Thymus (tissue), 11 donors: ENCODE results near the gene PTPRU. TPM values are rescaled to one million over a fixed set of nuclear protein-coding genes. Genes with fewer than 3 reads are reported as not detected.

Experiments
- DNase-seq, 9 donors: peaks; one replicate each; pipeline ENCODE4 v3.0.0-alpha.2; 2013; ENCODE audit warnings: low spot score in 9 of 9, low read depth in 6 of 9, missing footprints in 1 of 9
- H3K27ac ChIP-seq, 2 donors: one replicate each; pipeline ENCODE4 v1.5.1; 2013; ENCODE audit warnings: control low read depth in 1 of 2, low read depth in 1 of 2, low read length in 1 of 2, mild to moderate bottlenecking in 1 of 2, moderate library complexity in 1 of 2
- H3K27me3 ChIP-seq, 2 donors: one replicate each; pipeline ENCODE4 v1.5.1; 2013; ENCODE audit warnings: low read length in 1 of 2; ENCODE audit not compliant: control insufficient read depth in 2 of 2, insufficient read depth in 1 of 2
- H3K36me3 ChIP-seq, 2 donors: one replicate each; pipeline ENCODE4 v1.5.1; 2013; ENCODE audit warnings: low read length in 1 of 2, mild to moderate bottlenecking in 1 of 2, moderate library complexity in 1 of 2; ENCODE audit not compliant: control insufficient read depth in 2 of 2, insufficient read depth in 2 of 2
- H3K4me1 ChIP-seq, 2 donors: one replicate each; pipeline ENCODE4 v1.5.1; 2013; ENCODE audit warnings: low read length in 2 of 2; ENCODE audit not compliant: control insufficient read depth in 2 of 2, insufficient read depth in 2 of 2
- H3K4me3 ChIP-seq, 2 donors: one replicate each; pipeline ENCODE4 v1.5.1; 2013; ENCODE audit warnings: low read length in 2 of 2, control low read depth in 1 of 2, mild to moderate bottlenecking in 1 of 2
- H3K9me3 ChIP-seq, 2 donors: one replicate each; pipeline ENCODE4 v1.5.1; 2013; ENCODE audit warnings: low read length in 1 of 2, mild to moderate bottlenecking in 1 of 2; ENCODE audit not compliant: control insufficient read depth in 2 of 2, insufficient read depth in 1 of 2
- WGBS: extraction: QIAGEN DNeasy Blood & Tissue Kit; methylation state at CpG from one replicate; pipeline ENCODE4 v1.1.7; 2013; 5-methylcytosine and 5-hydroxymethylcytosine counted together
- polyA plus RNA-seq: library from polyadenylated mRNA; stranded (reverse); fragments of 200-250 nt; gene quantifications from one replicate; pipeline ENCODE4 v1.2.3, GENCODE V29; 2013
- total RNA-seq: library from RNA; stranded (reverse); fragments of 120-200 nt; gene quantifications from one replicate; pipeline ENCODE4 v1.2.4, GENCODE V29; 2013
- donor health status: healthy.

The PTPRU gene
- total and polyA plus RNA-seq, 2 donors: 5.5 to 6.3 TPM

- DNase-seq: peak in 1 of 9 donors; percentile 59
- Histone ChIP-seq H3K9me3 (peaks cover 0 to 2% of the 10 kb centered on the region in 2 donors), H3K4me1 (peaks cover 9 to 43% of the 10 kb centered on the region in 2 donors), H3K27ac (peak overlapping the region in 1 of 2 donors; percentile 5), H3K4me3 (peak overlapping the region; percentile 34 to 51), H3K27me3 (peaks cover 37 to 53% of the 10 kb centered on the region in 2 donors), H3K36me3 (no peaks in the 10 kb centered on the region)
- WGBS: 2% methylated on average over 93 of the region's 93 CpGs
Measured at GRCh38 chr1:29237852-29238619, 1.7 kb downstream of the PTPRU start.

DNA sequence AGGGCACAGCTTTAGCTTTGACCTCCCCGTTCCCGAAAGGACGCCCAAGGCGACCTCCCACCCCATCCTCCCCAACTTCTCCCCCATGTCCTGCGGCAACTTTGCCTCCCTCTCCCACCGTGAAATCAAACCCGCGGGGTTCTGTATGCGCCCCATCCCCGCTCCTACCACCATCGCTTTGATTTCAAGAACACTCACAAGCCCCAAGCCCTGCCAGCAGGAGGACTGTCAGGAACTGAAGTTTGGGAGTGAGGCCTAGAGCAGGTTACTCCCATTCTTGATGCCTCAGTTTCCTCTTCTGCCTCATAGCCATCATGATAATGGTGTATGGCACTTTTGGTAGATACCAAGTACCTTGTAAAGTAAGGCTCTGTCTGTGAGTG, 2.3 kb downstream of the PTPRU start:
- peaks cover 0 to 2% of the 10 kb centered on the region in 2 donors for H3K9me3 ChIP-seq
- peaks cover 37 to 53% of the 10 kb centered on the region in 2 donors for H3K27me3 ChIP-seq
- 22% methylated on average over 11 of the region's 11 CpGs for WGBS
- DNase-seq: no peak
- no peaks in the 10 kb centered on the region for H3K36me3 ChIP-seq
- no peak overlapping the region for H3K27ac ChIP-seq
- peaks cover 9 to 49% of the 10 kb centered on the region in 2 donors for H3K4me1 ChIP-seq
- H3K4me3 ChIP-seq: peak overlapping the region; percentile 34 to 51

DNA sequence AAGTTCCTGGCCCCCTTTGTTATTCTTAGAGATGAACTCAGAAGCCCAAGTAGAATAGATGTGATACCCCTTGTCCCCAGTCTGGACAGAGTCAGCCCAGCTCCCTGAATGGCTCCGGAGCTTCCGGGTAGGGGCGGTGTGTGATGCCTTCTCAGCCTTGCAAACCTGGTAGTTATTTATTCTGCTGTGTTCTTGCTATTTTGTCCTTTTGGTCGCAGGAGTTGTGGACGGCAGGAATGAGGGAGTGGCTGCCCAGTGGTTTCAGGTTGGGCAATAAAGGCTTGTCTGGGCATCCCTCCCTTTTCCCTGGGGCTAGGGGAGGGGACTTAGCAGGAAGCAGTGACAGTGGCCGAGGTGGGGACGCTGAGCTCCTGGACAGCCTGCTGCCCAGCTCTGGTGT, 2.8 kb downstream of the PTPRU start:
- no peak overlapping the region for H3K4me3 ChIP-seq
- 53% methylated on average over 7 of the region's 7 CpGs for WGBS
- peaks cover 37 to 49% of the 10 kb centered on the region in 2 donors for H3K27me3 ChIP-seq
- H3K36me3 ChIP-seq: no peaks in the 10 kb centered on the region
- H3K27ac ChIP-seq: no peak overlapping the region
- peaks cover 0 to 2% of the 10 kb centered on the region in 2 donors for H3K9me3 ChIP-seq
- peaks cover 9 to 54% of the 10 kb centered on the region in 2 donors for H3K4me1 ChIP-seq
- DNase-seq: no peak

DNA sequence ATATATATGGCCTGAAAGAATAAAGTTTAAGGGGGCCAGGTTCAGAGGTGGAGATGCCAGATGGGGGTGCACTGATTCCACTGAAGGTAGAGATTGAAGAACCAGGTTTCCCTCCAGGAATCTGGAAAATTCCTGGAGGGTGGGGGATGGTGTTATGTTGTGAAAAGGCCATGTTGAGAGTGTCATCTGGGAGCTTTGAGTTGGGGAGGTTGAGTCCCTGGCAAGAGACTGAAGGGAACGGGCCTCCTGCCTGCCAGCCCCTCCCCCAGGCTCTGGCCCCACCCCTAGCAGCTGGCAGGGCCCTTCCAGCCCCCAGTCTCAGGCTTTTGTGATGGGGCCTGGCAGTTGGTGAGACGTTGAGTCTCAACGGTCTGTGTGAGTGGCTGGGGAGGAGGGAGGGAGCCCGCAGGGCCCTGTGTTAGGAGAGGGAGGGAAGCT, 4.1 kb downstream of the PTPRU start:
- Histone ChIP-seq H3K27ac (peak overlapping the region in 1 of 2 donors; percentile 81), H3K4me3 (no peak overlapping the region), H3K4me1 (peaks cover 9 to 61% of the 10 kb centered on the region in 2 donors), H3K27me3 (peaks cover 32 to 40% of the 10 kb centered on the region in 2 donors), H3K36me3 (no peaks in the 10 kb centered on the region), H3K9me3 (peaks cover 0 to 2% of the 10 kb centered on the region in 2 donors)
- WGBS: 26% methylated on average over 4 of the region's 4 CpGs
- DNase-seq: peak in 3 of 9 donors; percentile 67 to 85 (median 71)

GRCh38 chr1:29240986-29241385, 4.7 kb downstream of the PTPRU start:
- peak overlapping the region in 1 of 2 donors; percentile 26 for H3K4me3 ChIP-seq
- DNase-seq: no peak
- H3K27ac ChIP-seq: peak overlapping the region in 1 of 2 donors; percentile 81
- no peaks in the 10 kb centered on the region for H3K36me3 ChIP-seq
- peaks cover 9 to 63% of the 10 kb centered on the region in 2 donors for H3K4me1 ChIP-seq
- WGBS: 88% methylated on average over 2 of the region's 2 CpGs
- peaks cover 32 to 37% of the 10 kb centered on the region in 2 donors for H3K27me3 ChIP-seq
- H3K9me3 ChIP-seq: peaks cover 0 to 2% of the 10 kb centered on the region in 2 donors

DNA sequence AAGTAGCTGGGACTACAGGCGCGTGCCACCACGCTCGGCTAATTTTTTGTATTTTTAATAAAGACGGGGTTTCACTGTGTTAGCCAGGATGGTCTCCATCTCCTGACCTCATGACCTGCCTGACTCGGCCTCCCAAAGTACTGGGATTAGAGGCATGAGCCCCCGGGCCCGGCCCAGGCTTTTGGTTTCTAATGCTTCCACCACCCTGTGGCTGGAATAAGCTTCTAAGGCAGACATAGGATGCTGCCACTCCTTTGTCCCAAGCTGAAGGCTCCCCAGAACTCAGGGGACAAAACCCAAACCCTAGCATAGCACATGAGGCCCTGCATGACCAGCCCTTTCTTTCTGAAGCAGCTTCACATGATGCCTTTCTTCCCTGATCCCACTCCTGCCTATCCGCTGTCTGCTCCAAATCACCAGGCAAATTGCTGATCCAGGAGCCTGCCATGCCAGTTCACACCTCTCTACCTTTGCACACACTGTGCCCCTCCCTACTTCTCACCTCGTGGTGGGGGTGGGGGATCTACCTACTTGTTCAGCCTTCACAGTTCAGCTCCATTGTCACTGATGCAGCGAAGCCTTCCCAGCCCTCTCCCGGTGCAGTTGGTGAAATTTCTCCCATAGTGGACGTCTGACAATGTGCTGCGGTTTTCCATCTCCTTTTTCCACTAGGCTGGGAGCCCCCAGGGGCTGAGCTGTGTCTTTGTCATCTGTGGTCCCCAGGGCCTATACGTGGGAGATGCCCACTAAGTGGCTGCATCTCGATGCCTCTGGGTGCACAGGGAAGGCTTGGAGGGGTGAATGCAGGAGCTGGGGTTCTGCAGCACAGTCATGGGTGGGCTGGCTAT, 6.9 kb downstream of the PTPRU start:
- H3K4me3 ChIP-seq: no peak overlapping the region
- no peaks in the 10 kb centered on the region for H3K36me3 ChIP-seq
- peaks cover 12 to 19% of the 10 kb centered on the region in 2 donors for H3K27me3 ChIP-seq
- H3K9me3 ChIP-seq: no peaks in the 10 kb centered on the region
- DNase-seq: no peak
- no peak overlapping the region for H3K27ac ChIP-seq
- WGBS: 81% methylated on average over 16 of the region's 16 CpGs
- peaks cover 4 to 66% of the 10 kb centered on the region in 2 donors for H3K4me1 ChIP-seq

DNA sequence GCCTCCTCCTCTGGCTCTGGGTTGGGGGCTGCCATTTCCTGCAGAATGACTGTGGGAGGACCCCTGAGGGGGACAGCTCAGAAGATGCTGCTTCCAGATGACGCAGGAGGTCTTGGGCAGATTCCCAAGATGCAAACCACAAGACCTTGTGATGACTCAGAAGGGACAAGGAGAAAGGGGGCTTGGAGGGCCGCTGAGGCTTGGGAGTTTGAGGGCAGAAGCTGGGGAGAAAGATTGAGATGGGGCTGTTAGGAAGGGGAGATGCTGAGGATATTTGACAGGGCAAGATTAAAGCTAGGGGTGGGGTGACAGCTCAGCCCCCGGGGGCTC, 7.5 kb downstream of the PTPRU start:
- Histone ChIP-seq H3K27me3 (peaks cover 6 to 13% of the 10 kb centered on the region in 2 donors), H3K4me3 (no peak overlapping the region), H3K4me1 (peaks cover 0 to 67% of the 10 kb centered on the region in 2 donors), H3K27ac (no peak overlapping the region), H3K9me3 (no peaks in the 10 kb centered on the region), H3K36me3 (no peaks in the 10 kb centered on the region)
- no peak for DNase-seq
- whole genome bisulfite sequencing: 79% methylated on average over 3 of the region's 3 CpGs

GRCh38 chr1:29245261-29245660, 8.9 kb downstream of the PTPRU start:
- WGBS: 80% methylated on average over 6 of the region's 6 CpGs
- no peak for DNase-seq
- H3K36me3 ChIP-seq: no peaks in the 10 kb centered on the region
- no peak overlapping the region for H3K27ac ChIP-seq
- H3K4me1 ChIP-seq: peaks cover 3 to 67% of the 10 kb centered on the region in 2 donors
- H3K4me3 ChIP-seq: no peak overlapping the region
- no peaks in the 10 kb centered on the region for H3K9me3 ChIP-seq
- no peaks in the 10 kb centered on the region for H3K27me3 ChIP-seq

- 75% methylated on average over 5 of the region's 5 CpGs for WGBS
- H3K4me1 ChIP-seq: peaks cover 3 to 62% of the 10 kb centered on the region in 2 donors
- peak in 2 of 9 donors; percentile 63 to 66 for DNase-seq
- no peaks in the 10 kb centered on the region for H3K27me3 ChIP-seq
- H3K36me3 ChIP-seq: no peaks in the 10 kb centered on the region
- H3K9me3 ChIP-seq: no peaks in the 10 kb centered on the region
- no peak overlapping the region for H3K27ac ChIP-seq
- no peak overlapping the region for H3K4me3 ChIP-seq
Measured at GRCh38 chr1:29245876-29246275, 9.6 kb downstream of the PTPRU start.
